Stomach (tissue), 4 donors: Measurements from ENCODE around the gene NPIPA1.
"Not testable (repeated sequence)": the region's sequence is repeated elsewhere in the genome, so short reads cannot be mapped to it uniquely, and the experiment has no call there.

Experiments used
- CTCF ChIP-seq, 7 experiments: fragments of 450-650 bp in 4 of 7; fragments of 200-600 bp in 3 of 7; sonication (generic) in 3 of 7; IDR thresholded peaks; one replicate each; pipeline ENCODE4 v1.5.1; 2016 to 2019; ENCODE audit warnings: antibody characterized with exemption in 7 of 7, control low read depth in 2 of 7, mild to moderate bottlenecking in 1 of 7
- EP300 ChIP-seq: sonication (generic); formaldehyde crosslinking; IDR thresholded peaks from one replicate; pipeline ENCODE4 v1.6.1; 2017; ENCODE audit warnings: antibody characterized with exemption

- TF ChIP-seq EP300; CTCF (IDR thresholded peaks at IDR 0.05): not testable (repeated sequence)
Observed at GRCh38 chr16:14896023-14896422, 41.2 kb upstream of the NPIPA1 start.
